Caco-2 (cell line): ENCODE data around the gene JARID2. TPM values are rescaled to one million over a fixed set of nuclear protein-coding genes. Genes with fewer than 3 reads are reported as not detected.

Experiments used
- BruUV-seq: library from RNA; stranded (reverse); fragments of 400-500 nt; replicated peaks from 2 replicates; lab custom pipeline; 2021; lab: Mats Ljungman, UMichigan
- CTCF ChIA-PET: fragments of 300-600 bp; sonication (Branson Sonifier 250); formaldehyde crosslinking; loops from one replicate; lab custom pipeline; 2022; ENCODE audit warnings: antibody characterized with exemption; lab: Charles Lee
- POLR2A ChIA-PET: fragments of 300-600 bp; sonication (Branson Sonifier 250); formaldehyde crosslinking; loops from one replicate; lab custom pipeline; 2022; ENCODE audit warnings: antibody characterized with exemption; lab: Charles Lee
- DNase-seq, 2 experiments: peaks; one replicate each; pipeline versions ENCODE4 v3.0.0 to v3.0.0-alpha.2; 2020 to 2022
- H3K27me3 ChIP-seq: replicated peaks from 2 replicates; pipeline ENCODE4 v1.6.0; 2011; ENCODE audit warnings: low read length; ENCODE audit not compliant: control insufficient read depth, insufficient read depth
- H3K36me3 ChIP-seq: 2 replicates; pipeline ENCODE4 v1.5.1; 2011; ENCODE audit warnings: low read length; ENCODE audit not compliant: control insufficient read depth, insufficient read depth
- H3K4me1 ChIP-seq: fragments of 250-450 bp; sonication (Bioruptor Pico); 2 replicates; pipeline ENCODE4 v1.5.1; 2020; ENCODE audit warnings: mild to moderate bottlenecking
- H3K4me3 ChIP-seq: 2 replicates; pipeline ENCODE4 v1.5.1; 2011; ENCODE audit warnings: low read depth, mild to moderate bottlenecking, control low read depth, low read length
- H3K9me3 ChIP-seq: fragments of 250-450 bp; sonication (Bioruptor Pico); 2 replicates; pipeline ENCODE4 v1.5.1; 2020; ENCODE audit warnings: mild to moderate bottlenecking, moderate library complexity
- H3K27ac Mint-ChIP-seq: one replicate; pipeline ENCODE4 v1.8.0; 2022; ENCODE audit warnings: mixed read lengths; ENCODE audit not compliant: unreplicated experiment
- H3K27me3 Mint-ChIP-seq: one replicate; pipeline ENCODE4 v1.8.0; 2022; ENCODE audit warnings: mixed read lengths; ENCODE audit not compliant: insufficient read depth, unreplicated experiment
- H3K36me3 Mint-ChIP-seq: one replicate; pipeline ENCODE4 v1.8.0; 2022; ENCODE audit warnings: mild to moderate bottlenecking, mixed read lengths; ENCODE audit not compliant: insufficient read depth, unreplicated experiment
- H3K4me1 Mint-ChIP-seq: one replicate; pipeline ENCODE4 v1.8.0; 2022; ENCODE audit warnings: low read depth, mixed read lengths; ENCODE audit not compliant: unreplicated experiment
- H3K4me3 Mint-ChIP-seq: one replicate; pipeline ENCODE4 v1.8.0; 2022; ENCODE audit warnings: mild to moderate bottlenecking, moderate library complexity, mixed read lengths; ENCODE audit not compliant: unreplicated experiment
- H3K9me3 Mint-ChIP-seq: one replicate; pipeline ENCODE4 v1.8.0; 2022; ENCODE audit warnings: mixed read lengths; ENCODE audit not compliant: unreplicated experiment
- CTCF ChIP-seq, 2 experiments: fragments of 200-600 bp in 1 of 2; IDR thresholded peaks; 1 replicate in 1 of 2; 2 replicates in 1 of 2; pipeline versions ENCODE4 v1.5.1 to v1.8.0; 2011 to 2022; ENCODE audit warnings: antibody characterized with exemption in 1 of 2, control low read depth in 1 of 2, inconsistent platforms in 1 of 2, low read depth in 1 of 2, low read length in 1 of 2, mild to moderate bottlenecking in 1 of 2, moderate library complexity in 1 of 2; ENCODE audit not compliant: insufficient read depth in 1 of 2, severe bottlenecking in 1 of 2, unreplicated experiment in 1 of 2
- intact Hi-C: fragments of 100-400 bp; cut with micrococcal nuclease; formaldehyde crosslinking; loops from one replicate; pipeline ENCODE4 v1.10.0; 2022; ENCODE audit not compliant: unreplicated experiment
- total RNA-seq: library from RNA; stranded (reverse); gene quantifications from 2 replicates; pipeline ENCODE4 v1.2.3, GENCODE V29; 2022

JARID2 gene
- total RNA-seq, 1 experiment from 2014 or later = 18.3 TPM

DNA sequence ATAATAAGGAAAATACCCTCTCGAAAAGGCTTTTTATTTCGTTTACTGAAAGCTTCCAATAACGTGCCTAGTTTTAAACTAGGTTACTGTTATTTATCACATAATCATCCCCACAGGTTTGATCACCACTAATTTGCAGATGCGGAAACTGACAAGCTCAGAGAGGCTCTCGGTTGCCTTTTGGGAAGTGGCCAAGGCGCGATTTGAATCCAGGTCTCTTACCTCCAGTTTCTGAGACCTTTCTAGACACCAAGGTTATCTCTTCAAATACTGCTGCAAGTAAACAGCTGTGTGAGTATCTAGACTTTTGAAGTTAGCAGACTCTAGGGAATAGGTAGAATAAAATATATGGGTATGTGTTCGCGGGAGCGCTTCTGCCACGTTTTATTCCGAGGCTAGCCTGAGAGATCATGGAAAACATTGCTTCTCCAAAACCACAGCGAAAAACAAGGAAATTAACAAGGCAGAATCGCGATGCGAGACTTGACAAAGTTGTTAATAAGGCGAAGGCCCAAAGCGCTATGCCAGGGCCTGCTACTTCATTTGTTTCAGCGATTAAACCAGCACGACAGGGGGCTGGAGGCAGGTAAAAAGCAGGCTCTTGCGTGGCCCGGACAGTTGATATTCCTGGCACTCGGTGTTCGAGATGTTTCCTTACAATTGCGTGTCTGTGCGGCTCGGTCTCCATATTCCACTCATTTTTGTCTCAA, 1.8 kb upstream of the JARID2 start:
- Mint-ChIP-seq H3K4me1 (no peaks in the 10 kb centered on the region), H3K27me3 (no peaks in the 10 kb centered on the region), H3K27ac (no peak overlapping the region), H3K4me3 (peak overlapping the region; percentile 85), H3K9me3 (no peaks in the 10 kb centered on the region), H3K36me3 (peaks cover 30% of the 10 kb centered on the region)
- Histone ChIP-seq H3K4me3 (peak overlapping the region; percentile 97), H3K4me1 (peaks cover 2% of the 10 kb centered on the region), H3K9me3 (no peaks in the 10 kb centered on the region), H3K27me3 (no peaks in the 10 kb centered on the region), H3K36me3 (no peaks in the 10 kb centered on the region)
- DNase-seq = no peak
- no peak for TF ChIP-seq CTCF (IDR thresholded peaks at IDR 0.05; ENCODE audit: insufficient read depth in 1 of 2, low read depth in 1 of 2, low read length in 1 of 2, severe bottlenecking in 1 of 2, unreplicated experiment in 1 of 2)
- POLR2A ChIA-PET = no interaction called here
- CTCF ChIA-PET = no interaction called here
- BruUV-seq = TSS peak; percentile 51
- intact Hi-C loops = loop anchor here (10.0 kb wide), 1 partner anchor 201 kb away; no protein-coding TSS in a partner anchor

GRCh38 chr6:15244620-15245360, 1.1 kb upstream of the JARID2 start:
- CTCF ChIA-PET = interaction anchor here (0.6 kb wide), 1 partner anchor 40 kb away, joined by 5 read pairs; no protein-coding TSS in a partner anchor
- TF ChIP-seq CTCF (IDR thresholded peaks at IDR 0.05; ENCODE audit: insufficient read depth in 1 of 2, low read depth in 1 of 2, low read length in 1 of 2, severe bottlenecking in 1 of 2, unreplicated experiment in 1 of 2) = no peak
- H3K4me1 ChIP-seq = peaks cover 6% of the 10 kb centered on the region
- no peaks in the 10 kb centered on the region for H3K36me3 ChIP-seq
- intact Hi-C loops = loop anchor here (1.0 to 10.0 kb wide), 3 partner anchors 38 to 200 kb away; no protein-coding TSS in a partner anchor
- H3K4me3 ChIP-seq = peak overlapping the region; percentile 97
- H3K27me3 Mint-ChIP-seq = no peaks in the 10 kb centered on the region
- peaks cover 34% of the 10 kb centered on the region for H3K36me3 Mint-ChIP-seq
- H3K4me3 Mint-ChIP-seq = peak overlapping the region; percentile 85
- no TSS peak for BruUV-seq
- peak overlapping the region; percentile 65 for H3K27ac Mint-ChIP-seq
- POLR2A ChIA-PET = interaction anchor here (0.7 to 1.0 kb wide), 2 partner anchors 34 to 445 kb away, joined by 3 read pairs; no protein-coding TSS in a partner anchor
- no peaks in the 10 kb centered on the region for H3K27me3 ChIP-seq
- no peaks in the 10 kb centered on the region for H3K4me1 Mint-ChIP-seq
- H3K9me3 Mint-ChIP-seq = no peaks in the 10 kb centered on the region
- DNase-seq = peak; percentile 73 to 75
- H3K9me3 ChIP-seq = no peaks in the 10 kb centered on the region

DNA sequence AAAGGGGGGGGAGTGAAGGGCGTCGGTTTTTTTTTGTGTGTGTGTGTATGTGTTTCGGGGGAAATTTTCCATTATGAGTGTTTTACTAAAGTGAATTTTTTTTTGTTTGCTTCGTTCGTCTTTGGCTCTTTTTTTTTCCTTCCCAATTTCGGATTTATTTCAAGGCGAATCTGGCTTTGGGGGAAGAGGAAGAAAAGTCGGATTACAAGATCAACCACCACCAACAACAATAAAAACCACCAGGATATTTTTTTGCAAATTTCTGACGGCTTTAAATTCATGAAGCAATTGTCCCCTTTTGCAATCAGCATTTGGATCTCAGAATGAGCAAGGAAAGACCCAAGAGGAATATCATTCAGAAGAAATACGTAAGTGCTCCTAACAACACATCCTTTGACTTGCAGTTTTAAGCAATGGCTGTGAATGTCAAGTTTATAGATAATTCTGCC, 372 bp downstream of the JARID2 start:
- POLR2A ChIA-PET = no interaction called here
- Mint-ChIP-seq H3K4me1 (no peaks in the 10 kb centered on the region), H3K27ac (peak overlapping the region; percentile 65), H3K9me3 (no peaks in the 10 kb centered on the region), H3K4me3 (peak overlapping the region; percentile 85), H3K36me3 (peaks cover 34% of the 10 kb centered on the region), H3K27me3 (no peaks in the 10 kb centered on the region)
- intact Hi-C loops = loop anchor here (5.0 to 10.0 kb wide), 2 partner anchors 36 to 199 kb away; no protein-coding TSS in a partner anchor
- CTCF ChIA-PET = no interaction called here
- no peak for TF ChIP-seq CTCF (IDR thresholded peaks at IDR 0.05; ENCODE audit: insufficient read depth in 1 of 2, low read depth in 1 of 2, low read length in 1 of 2, severe bottlenecking in 1 of 2, unreplicated experiment in 1 of 2)
- Histone ChIP-seq H3K4me1 (peaks cover 7% of the 10 kb centered on the region), H3K4me3 (peak overlapping the region; percentile 90), H3K27me3 (no peaks in the 10 kb centered on the region), H3K36me3 (no peaks in the 10 kb centered on the region), H3K9me3 (no peaks in the 10 kb centered on the region)
- DNase-seq = no peak
- TSS peak; percentile 63 for BruUV-seq
